Measurements from ENCODE around the gene FZD7.

Gene FZD7

DNA sequence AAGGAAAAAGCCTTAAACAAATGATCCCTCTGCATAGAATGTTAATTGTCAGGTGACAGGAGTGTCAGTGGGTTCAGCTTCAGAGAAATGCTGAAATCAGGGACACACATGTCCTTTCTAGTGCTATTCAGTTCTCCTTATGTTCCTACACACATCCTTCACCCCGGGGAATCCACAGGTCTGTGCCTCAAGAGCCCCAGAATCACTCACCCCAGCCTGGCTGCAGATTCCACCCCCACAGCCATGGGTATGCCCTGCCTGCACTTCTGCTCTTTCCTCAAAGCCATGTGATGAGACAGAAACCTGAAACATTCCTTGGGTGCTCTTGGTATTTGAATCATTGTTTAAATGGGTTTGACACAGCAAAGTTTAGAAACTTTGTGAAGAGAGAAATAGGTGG, 27.4 kb upstream of the FZD7 start:
- no peak overlapping the region for H2AFZ ChIP-seq (ENCODE audit: low read length)

DNA sequence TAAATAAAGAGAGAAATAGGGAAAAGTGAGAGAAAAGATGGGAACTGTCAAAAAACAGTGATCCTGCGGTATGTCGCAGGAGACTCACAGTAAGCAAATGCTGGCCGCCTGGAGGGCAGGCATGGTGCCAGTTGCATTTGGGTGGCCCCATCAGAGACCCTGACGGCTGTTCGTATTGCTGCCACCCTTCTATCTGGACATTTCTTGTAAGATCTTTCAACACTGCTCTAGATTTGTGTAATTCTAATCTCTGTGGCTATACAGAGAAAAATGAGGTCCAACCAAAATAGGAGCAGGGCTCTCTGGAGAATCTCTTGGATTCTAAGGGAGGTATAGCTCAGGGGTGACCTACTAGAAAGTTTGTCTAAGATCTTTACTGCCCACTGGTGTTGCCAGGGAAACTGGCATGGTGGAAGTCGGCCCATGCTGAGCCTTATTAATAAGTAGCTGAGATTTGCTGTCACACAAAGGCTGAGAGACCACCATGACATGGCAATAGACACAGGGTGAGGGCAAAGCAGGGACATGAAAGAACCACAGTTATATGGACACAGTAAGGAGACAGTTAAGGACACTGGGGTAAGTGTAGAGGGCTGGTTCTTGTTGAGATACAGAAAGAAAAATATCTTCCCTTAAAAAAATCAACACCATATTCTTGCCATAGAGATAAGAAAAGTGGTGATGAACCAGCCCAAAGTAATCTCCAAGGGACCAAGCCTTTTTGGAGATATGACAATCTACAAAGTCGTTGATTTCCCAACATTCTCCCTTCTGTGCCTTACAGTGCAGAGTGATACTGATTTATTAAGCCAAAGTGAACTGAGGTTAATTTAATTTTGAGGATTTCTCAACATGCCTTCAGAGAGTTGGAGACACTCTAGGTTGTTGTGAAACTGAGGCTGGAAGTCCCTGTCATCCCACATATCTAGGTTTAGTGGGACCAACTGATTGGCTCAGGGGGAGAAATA, 26.4 kb upstream of the FZD7 start:
- Histone ChIP-seq H3F3A (ENCODE audit: low read depth) (no peaks in the 10 kb centered on the region), H3K79me2 (ENCODE audit: insufficient read depth, low read length) (no peaks in the 10 kb centered on the region), H3K9ac (ENCODE audit: low read depth, low read length, poor library complexity, severe bottlenecking) (no peak overlapping the region), H3K4me3 (ENCODE audit: low read length, poor library complexity, severe bottlenecking) (no peak overlapping the region), H2AFZ (ENCODE audit: low read length) (no peak overlapping the region), H3K9me2 (replicated peaks; ENCODE audit: low read depth, low read length) (no peaks in the 10 kb centered on the region), H3K9me3 (ENCODE audit: insufficient read depth, low read depth, low read length) (no peaks in the 10 kb centered on the region), H3K36me3 (ENCODE audit: insufficient read depth, low read length) (no peaks in the 10 kb centered on the region), H3K27me3 (ENCODE audit: insufficient read depth, low read length, poor library complexity, severe bottlenecking) (no peaks in the 10 kb centered on the region), H3K4me1 (ENCODE audit: insufficient read depth, low read length, poor library complexity, severe bottlenecking) (no peaks in the 10 kb centered on the region), H4K20me1 (ENCODE audit: insufficient read depth, low read length, poor library complexity, severe bottlenecking) (no peaks in the 10 kb centered on the region), H3K4me2 (ENCODE audit: low read depth, low read length, poor library complexity, severe bottlenecking) (no peak overlapping the region)
- TF ChIP-seq, protein P1, sequence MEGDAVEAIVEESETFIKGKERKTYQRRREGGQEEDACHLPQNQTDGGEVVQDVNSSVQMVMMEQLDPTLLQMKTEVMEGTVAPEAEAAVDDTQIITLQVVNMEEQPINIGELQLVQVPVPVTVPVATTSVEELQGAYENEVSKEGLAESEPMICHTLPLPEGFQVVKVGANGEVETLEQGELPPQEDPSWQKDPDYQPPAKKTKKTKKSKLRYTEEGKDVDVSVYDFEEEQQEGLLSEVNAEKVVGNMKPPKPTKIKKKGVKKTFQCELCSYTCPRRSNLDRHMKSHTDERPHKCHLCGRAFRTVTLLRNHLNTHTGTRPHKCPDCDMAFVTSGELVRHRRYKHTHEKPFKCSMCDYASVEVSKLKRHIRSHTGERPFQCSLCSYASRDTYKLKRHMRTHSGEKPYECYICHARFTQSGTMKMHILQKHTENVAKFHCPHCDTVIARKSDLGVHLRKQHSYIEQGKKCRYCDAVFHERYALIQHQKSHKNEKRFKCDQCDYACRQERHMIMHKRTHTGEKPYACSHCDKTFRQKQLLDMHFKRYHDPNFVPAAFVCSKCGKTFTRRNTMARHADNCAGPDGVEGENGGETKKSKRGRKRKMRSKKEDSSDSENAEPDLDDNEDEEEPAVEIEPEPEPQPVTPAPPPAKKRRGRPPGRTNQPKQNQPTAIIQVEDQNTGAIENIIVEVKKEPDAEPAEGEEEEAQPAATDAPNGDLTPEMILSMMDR (conservative IDR thresholded peaks at IDR 0.05; ENCODE audit: low read length), result no peak; the same call in 1 of the 2 replicates
- TF ChIP-seq EZH2phosphoT487 (IDR thresholded peaks at IDR 0.05; ENCODE audit: borderline replicate concordance), result no peak

More for the DNA sequence above, 27.4 kb upstream of the FZD7 start:
- no peaks in the 10 kb centered on the region for H3K4me1 ChIP-seq (ENCODE audit: insufficient read depth, low read length, poor library complexity, severe bottlenecking)
- no peaks in the 10 kb centered on the region for H3K36me3 ChIP-seq (ENCODE audit: insufficient read depth, low read length)
- no peaks in the 10 kb centered on the region for H3K79me2 ChIP-seq (ENCODE audit: insufficient read depth, low read length)
- no peaks in the 10 kb centered on the region for H3K9me3 ChIP-seq (ENCODE audit: insufficient read depth, low read depth, low read length)
- no peaks in the 10 kb centered on the region for H4K20me1 ChIP-seq (ENCODE audit: insufficient read depth, low read length, poor library complexity, severe bottlenecking)
- H3K9me2 ChIP-seq (replicated peaks; ENCODE audit: low read depth, low read length), result no peaks in the 10 kb centered on the region
- no peak overlapping the region for H3K4me3 ChIP-seq (ENCODE audit: low read length, poor library complexity, severe bottlenecking)
- TF ChIP-seq EZH2phosphoT487 (IDR thresholded peaks at IDR 0.05; ENCODE audit: borderline replicate concordance), result no peak
- TF ChIP-seq, protein P1 (conservative IDR thresholded peaks at IDR 0.05; ENCODE audit: low read length), result no peak
- no peaks in the 10 kb centered on the region for H3F3A ChIP-seq (ENCODE audit: low read depth)
- H3K27me3 ChIP-seq (ENCODE audit: insufficient read depth, low read length, poor library complexity, severe bottlenecking), result no peaks in the 10 kb centered on the region
- H3K9ac ChIP-seq (ENCODE audit: low read depth, low read length, poor library complexity, severe bottlenecking), result no peak overlapping the region
- no peak overlapping the region for H3K4me2 ChIP-seq (ENCODE audit: low read depth, low read length, poor library complexity, severe bottlenecking)

DNA sequence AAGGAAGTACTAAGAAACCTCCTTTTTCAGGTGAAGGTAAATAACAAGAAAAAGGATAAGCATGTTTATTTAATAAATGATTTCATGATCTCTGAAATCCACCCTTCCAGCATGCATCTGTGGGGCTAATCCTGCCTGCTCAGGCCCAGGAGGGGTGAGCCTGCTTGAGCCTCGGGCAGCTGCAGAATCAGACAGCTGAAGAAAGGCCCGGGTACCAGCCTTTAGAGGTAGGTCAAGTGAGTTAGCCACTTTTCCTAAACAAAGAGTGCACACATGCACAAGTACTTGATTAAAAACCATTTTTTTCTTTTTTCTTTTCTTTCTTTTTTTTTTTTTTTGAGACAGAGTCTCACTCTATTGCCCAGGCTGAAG, 25.7 kb upstream of the FZD7 start:
- no peaks in the 10 kb centered on the region for H3K79me2 ChIP-seq (ENCODE audit: insufficient read depth, low read length)
- no peaks in the 10 kb centered on the region for H3K4me1 ChIP-seq (ENCODE audit: insufficient read depth, low read length, poor library complexity, severe bottlenecking)
- no peak overlapping the region for H3K4me2 ChIP-seq (ENCODE audit: low read depth, low read length, poor library complexity, severe bottlenecking)
- no peaks in the 10 kb centered on the region for H3F3A ChIP-seq (ENCODE audit: low read depth)
- H3K9me3 ChIP-seq (ENCODE audit: insufficient read depth, low read depth, low read length), result no peaks in the 10 kb centered on the region
- H3K9me2 ChIP-seq (replicated peaks; ENCODE audit: low read depth, low read length), result no peaks in the 10 kb centered on the region
- H3K9ac ChIP-seq (ENCODE audit: low read depth, low read length, poor library complexity, severe bottlenecking), result no peak overlapping the region
- no peaks in the 10 kb centered on the region for H4K20me1 ChIP-seq (ENCODE audit: insufficient read depth, low read length, poor library complexity, severe bottlenecking)
- TF ChIP-seq, protein P1 (conservative IDR thresholded peaks at IDR 0.05; ENCODE audit: low read length), result no peak
- no peak for TF ChIP-seq EZH2phosphoT487 (IDR thresholded peaks at IDR 0.05; ENCODE audit: borderline replicate concordance)
- no peak overlapping the region for H2AFZ ChIP-seq (ENCODE audit: low read length)
- H3K4me3 ChIP-seq (ENCODE audit: low read length, poor library complexity, severe bottlenecking), result no peak overlapping the region
- H3K36me3 ChIP-seq (ENCODE audit: insufficient read depth, low read length), result no peaks in the 10 kb centered on the region
- H3K27me3 ChIP-seq (ENCODE audit: insufficient read depth, low read length, poor library complexity, severe bottlenecking), result no peaks in the 10 kb centered on the region
